Measurements from ENCODE around the gene VIP.

The VIP gene

GRCh38 chr6:152776833-152777232 lies 26.2 kb downstream of the VIP start:
- Histone ChIP-seq H3K27me3 (ENCODE audit: insufficient read depth, low read length) (no peaks in the 10 kb centered on the region), H3K27ac (ENCODE audit: low read depth, low read length, poor library complexity, severe bottlenecking) (no peak overlapping the region), H3K9me3 (ENCODE audit: low read length) (no peaks in the 10 kb centered on the region), H3F3A (ENCODE audit: insufficient read depth, low read length) (no peaks in the 10 kb centered on the region), H4K20me1 (ENCODE audit: insufficient read depth, low read length) (no peaks in the 10 kb centered on the region), H3K9me2 (ENCODE audit: low read depth, low read length) (no peaks in the 10 kb centered on the region), H3K36me3 (ENCODE audit: insufficient read depth, low read length) (no peaks in the 10 kb centered on the region), H3K4me2 (ENCODE audit: low read length) (no peak overlapping the region), H3K4me1 (ENCODE audit: insufficient read depth, low read length, severe bottlenecking) (no peaks in the 10 kb centered on the region), H3K4me3 (ENCODE audit: low read depth, low read length, poor library complexity, severe bottlenecking) (no peak overlapping the region), H2AFZ (ENCODE audit: low read length) (no peak overlapping the region), H3K9ac (ENCODE audit: low read length) (no peak overlapping the region), H3K79me2 (ENCODE audit: insufficient read depth, low read length) (no peaks in the 10 kb centered on the region)
- TF ChIP-seq EZH2 (IDR thresholded peaks at IDR 0.05; ENCODE audit: borderline replicate concordance, low read length), result no peak
- no peak for TF ChIP-seq CTCF (IDR thresholded peaks at IDR 0.05; ENCODE audit: low read length)

- Histone ChIP-seq H3K79me2 (ENCODE audit: insufficient read depth, low read length) (no peaks in the 10 kb centered on the region), H3F3A (ENCODE audit: insufficient read depth, low read length) (no peaks in the 10 kb centered on the region), H3K27ac (ENCODE audit: low read depth, low read length, poor library complexity, severe bottlenecking) (no peak overlapping the region), H3K27me3 (ENCODE audit: insufficient read depth, low read length) (no peaks in the 10 kb centered on the region), H3K4me2 (ENCODE audit: low read length) (no peak overlapping the region), H3K9me2 (ENCODE audit: low read depth, low read length) (no peaks in the 10 kb centered on the region), H3K36me3 (ENCODE audit: insufficient read depth, low read length) (no peaks in the 10 kb centered on the region), H2AFZ (ENCODE audit: low read length) (no peak overlapping the region), H3K9me3 (ENCODE audit: low read length) (no peaks in the 10 kb centered on the region), H4K20me1 (ENCODE audit: insufficient read depth, low read length) (no peaks in the 10 kb centered on the region), H3K4me1 (ENCODE audit: insufficient read depth, low read length, severe bottlenecking) (no peaks in the 10 kb centered on the region), H3K4me3 (ENCODE audit: low read depth, low read length, poor library complexity, severe bottlenecking) (no peak overlapping the region), H3K9ac (ENCODE audit: low read length) (no peak overlapping the region)
- TF ChIP-seq EZH2 (IDR thresholded peaks at IDR 0.05; ENCODE audit: borderline replicate concordance, low read length), result no peak
- no peak for TF ChIP-seq CTCF (IDR thresholded peaks at IDR 0.05; ENCODE audit: low read length)
Measured at GRCh38 chr6:152783217-152783878, 32.8 kb downstream of the VIP start.

- Histone ChIP-seq H3K27ac (ENCODE audit: low read depth, low read length, poor library complexity, severe bottlenecking) (no peak overlapping the region), H3K27me3 (ENCODE audit: insufficient read depth, low read length) (no peaks in the 10 kb centered on the region)
Measured at GRCh38 chr6:152794696-152795095, 44.1 kb downstream of the VIP start.

More at GRCh38 chr6:152794696-152795095, 44.1 kb downstream of the VIP start:
- no peak overlapping the region for H2AFZ ChIP-seq (ENCODE audit: low read length)
- no peaks in the 10 kb centered on the region for H3K9me3 ChIP-seq (ENCODE audit: low read length)
- H4K20me1 ChIP-seq (ENCODE audit: insufficient read depth, low read length), result no peaks in the 10 kb centered on the region
- TF ChIP-seq CTCF (IDR thresholded peaks at IDR 0.05; ENCODE audit: low read length) (no peak), EZH2 (IDR thresholded peaks at IDR 0.05; ENCODE audit: borderline replicate concordance, low read length) (no peak)
- no peak overlapping the region for H3K9ac ChIP-seq (ENCODE audit: low read length)
- no peaks in the 10 kb centered on the region for H3F3A ChIP-seq (ENCODE audit: insufficient read depth, low read length)
- no peak overlapping the region for H3K4me3 ChIP-seq (ENCODE audit: low read depth, low read length, poor library complexity, severe bottlenecking)
- H3K4me2 ChIP-seq (ENCODE audit: low read length), result no peak overlapping the region
- no peaks in the 10 kb centered on the region for H3K36me3 ChIP-seq (ENCODE audit: insufficient read depth, low read length)
- no peaks in the 10 kb centered on the region for H3K4me1 ChIP-seq (ENCODE audit: insufficient read depth, low read length, severe bottlenecking)
- H3K79me2 ChIP-seq (ENCODE audit: insufficient read depth, low read length), result no peaks in the 10 kb centered on the region
- H3K9me2 ChIP-seq (ENCODE audit: low read depth, low read length), result no peaks in the 10 kb centered on the region

All from OCI-LY1 (cell line).